ENCODE measurements around the gene RAB31. TPM values are rescaled to one million over a fixed set of nuclear protein-coding genes. Genes with fewer than 3 reads are reported as not detected.

Gene RAB31
- total RNA-seq, 3 donors from 2014 or later: 12.8 to 58.5 (median 27.4) TPM

DNA sequence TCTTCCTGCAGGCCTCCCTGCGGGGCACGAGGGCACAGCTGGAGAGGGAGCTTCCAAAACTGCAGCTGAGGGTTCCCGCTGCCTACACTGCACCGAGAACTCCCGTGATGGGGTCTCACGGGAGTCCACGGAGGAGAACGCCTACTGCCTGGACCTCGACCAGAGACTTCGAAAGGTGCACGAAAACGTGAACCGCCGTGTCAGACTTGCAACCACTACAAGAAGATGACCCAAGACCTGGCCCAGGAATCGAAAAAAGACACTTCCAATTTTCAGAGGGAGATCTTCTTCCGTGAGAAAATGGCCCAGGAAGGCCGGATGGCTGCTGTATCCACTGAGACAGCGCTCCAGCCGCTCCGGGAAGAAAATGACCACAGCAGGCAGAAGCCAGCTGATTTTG, 124.8 kb downstream of the RAB31 start:
- Histone ChIP-seq H3K4me3 (no peak overlapping the region), H3K9me3 (no peaks in the 10 kb centered on the region), H3K4me1 (ENCODE audit: low read depth) (no peaks in the 10 kb centered on the region), H3K36me3 (ENCODE audit: low read depth) (no peaks in the 10 kb centered on the region)
- DNase-seq: no peak
- ATAC-seq: no peak
- TF ChIP-seq, protein P1, sequence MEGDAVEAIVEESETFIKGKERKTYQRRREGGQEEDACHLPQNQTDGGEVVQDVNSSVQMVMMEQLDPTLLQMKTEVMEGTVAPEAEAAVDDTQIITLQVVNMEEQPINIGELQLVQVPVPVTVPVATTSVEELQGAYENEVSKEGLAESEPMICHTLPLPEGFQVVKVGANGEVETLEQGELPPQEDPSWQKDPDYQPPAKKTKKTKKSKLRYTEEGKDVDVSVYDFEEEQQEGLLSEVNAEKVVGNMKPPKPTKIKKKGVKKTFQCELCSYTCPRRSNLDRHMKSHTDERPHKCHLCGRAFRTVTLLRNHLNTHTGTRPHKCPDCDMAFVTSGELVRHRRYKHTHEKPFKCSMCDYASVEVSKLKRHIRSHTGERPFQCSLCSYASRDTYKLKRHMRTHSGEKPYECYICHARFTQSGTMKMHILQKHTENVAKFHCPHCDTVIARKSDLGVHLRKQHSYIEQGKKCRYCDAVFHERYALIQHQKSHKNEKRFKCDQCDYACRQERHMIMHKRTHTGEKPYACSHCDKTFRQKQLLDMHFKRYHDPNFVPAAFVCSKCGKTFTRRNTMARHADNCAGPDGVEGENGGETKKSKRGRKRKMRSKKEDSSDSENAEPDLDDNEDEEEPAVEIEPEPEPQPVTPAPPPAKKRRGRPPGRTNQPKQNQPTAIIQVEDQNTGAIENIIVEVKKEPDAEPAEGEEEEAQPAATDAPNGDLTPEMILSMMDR (IDR thresholded peaks at IDR 0.05): no peak
- intact Hi-C loops (cut with DNase I, micrococcal nuclease): no loop called here

DNA sequence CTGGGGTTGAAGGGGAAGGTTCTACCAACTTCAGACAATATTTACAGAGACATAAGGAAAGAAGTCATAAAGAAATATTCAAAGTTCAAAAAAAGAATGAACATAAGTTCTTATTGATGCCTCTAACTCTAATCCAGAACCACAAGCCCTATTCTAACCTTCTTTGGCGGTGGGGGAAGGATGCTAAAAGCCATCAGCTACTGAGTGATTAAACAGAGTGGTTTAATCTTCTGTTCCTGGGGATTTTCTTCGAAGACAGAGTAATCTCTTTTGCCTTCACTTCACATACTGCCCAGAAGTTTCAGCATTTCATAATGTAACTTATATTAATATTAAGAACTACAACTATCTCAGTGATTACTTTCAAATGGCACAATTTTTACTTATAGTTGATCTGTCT, 126.5 kb downstream of the RAB31 start:
- no peak for DNase-seq
- no peak overlapping the region for H3K4me3 ChIP-seq

DNA sequence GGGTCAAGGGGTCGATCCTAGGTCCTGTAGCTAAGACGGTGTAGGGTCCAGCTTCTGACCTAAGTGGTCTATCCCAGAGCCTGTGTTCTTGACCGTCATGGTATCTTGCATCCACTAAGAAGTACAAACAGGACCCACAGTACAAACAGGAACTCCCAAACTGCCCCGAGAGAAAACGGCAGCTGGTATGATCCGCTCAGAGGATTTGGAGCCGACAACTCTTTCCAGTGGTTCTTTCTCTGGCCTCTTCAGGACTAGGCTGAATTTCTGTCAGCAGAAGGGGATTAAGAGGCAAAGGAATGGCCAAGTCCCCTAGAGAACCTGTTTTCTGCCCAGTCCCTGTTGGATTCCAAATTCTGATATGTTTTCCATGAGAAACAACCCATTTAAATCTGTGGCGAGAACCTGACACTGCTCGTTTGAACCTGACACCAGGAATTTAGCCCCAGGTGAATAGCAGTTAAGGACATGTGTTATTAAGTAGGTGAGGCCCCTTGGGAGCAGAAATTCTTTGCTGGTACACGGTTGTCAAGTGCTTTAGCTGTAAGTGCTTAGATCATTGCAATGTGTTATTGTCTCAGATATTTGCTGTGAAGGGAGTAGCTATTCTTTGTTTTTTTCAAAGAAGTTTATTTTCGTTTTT, 127.1 kb downstream of the RAB31 start:
- DNase-seq (no peak), ATAC-seq (no peak)
- Histone ChIP-seq H3K36me3 (ENCODE audit: low read depth) (no peaks in the 10 kb centered on the region), H3K4me3 (no peak overlapping the region), H3K9me3 (no peaks in the 10 kb centered on the region), H3K4me1 (ENCODE audit: low read depth) (no peaks in the 10 kb centered on the region)
- intact Hi-C loops (cut with DNase I, micrococcal nuclease): no loop called here
- TF ChIP-seq, protein P1 (IDR thresholded peaks at IDR 0.05): no peak

More for the DNA sequence above, 126.5 kb downstream of the RAB31 start:
- TF ChIP-seq, protein P1 (IDR thresholded peaks at IDR 0.05): no peak
- Histone ChIP-seq H3K36me3 (ENCODE audit: low read depth) (no peaks in the 10 kb centered on the region), H3K4me1 (ENCODE audit: low read depth) (no peaks in the 10 kb centered on the region), H3K9me3 (no peaks in the 10 kb centered on the region)
- intact Hi-C loops (cut with DNase I, micrococcal nuclease): no loop called here
- no peak for ATAC-seq

DNA sequence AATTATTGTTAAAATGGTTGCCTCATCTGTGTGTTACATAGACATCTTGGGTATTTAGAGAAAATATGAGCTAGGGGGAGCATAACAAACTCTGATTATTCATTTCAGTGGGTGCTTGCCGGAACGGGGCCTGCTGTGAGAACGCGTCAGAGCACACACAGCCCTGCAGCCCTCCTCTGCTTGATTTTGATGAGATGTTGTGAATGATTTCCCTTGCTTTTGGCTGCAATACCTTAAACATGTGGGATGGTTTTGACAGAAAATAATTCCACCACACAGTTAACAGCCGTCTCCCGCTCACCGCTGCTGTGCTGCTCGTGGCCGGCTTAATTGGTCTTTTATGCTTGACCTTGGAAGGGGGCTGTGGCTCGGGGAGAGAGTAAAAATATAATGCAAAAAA, 127.7 kb downstream of the RAB31 start:
- TF ChIP-seq, protein P1 (IDR thresholded peaks at IDR 0.05): no peak
- H3K36me3 ChIP-seq (ENCODE audit: low read depth): no peaks in the 10 kb centered on the region
- intact Hi-C loops (cut with DNase I, micrococcal nuclease): no loop called here
- ATAC-seq (no peak), DNase-seq (no peak)
- no peak overlapping the region for H3K4me3 ChIP-seq
- no peaks in the 10 kb centered on the region for H3K4me1 ChIP-seq (ENCODE audit: low read depth)
- no peaks in the 10 kb centered on the region for H3K9me3 ChIP-seq

DNA sequence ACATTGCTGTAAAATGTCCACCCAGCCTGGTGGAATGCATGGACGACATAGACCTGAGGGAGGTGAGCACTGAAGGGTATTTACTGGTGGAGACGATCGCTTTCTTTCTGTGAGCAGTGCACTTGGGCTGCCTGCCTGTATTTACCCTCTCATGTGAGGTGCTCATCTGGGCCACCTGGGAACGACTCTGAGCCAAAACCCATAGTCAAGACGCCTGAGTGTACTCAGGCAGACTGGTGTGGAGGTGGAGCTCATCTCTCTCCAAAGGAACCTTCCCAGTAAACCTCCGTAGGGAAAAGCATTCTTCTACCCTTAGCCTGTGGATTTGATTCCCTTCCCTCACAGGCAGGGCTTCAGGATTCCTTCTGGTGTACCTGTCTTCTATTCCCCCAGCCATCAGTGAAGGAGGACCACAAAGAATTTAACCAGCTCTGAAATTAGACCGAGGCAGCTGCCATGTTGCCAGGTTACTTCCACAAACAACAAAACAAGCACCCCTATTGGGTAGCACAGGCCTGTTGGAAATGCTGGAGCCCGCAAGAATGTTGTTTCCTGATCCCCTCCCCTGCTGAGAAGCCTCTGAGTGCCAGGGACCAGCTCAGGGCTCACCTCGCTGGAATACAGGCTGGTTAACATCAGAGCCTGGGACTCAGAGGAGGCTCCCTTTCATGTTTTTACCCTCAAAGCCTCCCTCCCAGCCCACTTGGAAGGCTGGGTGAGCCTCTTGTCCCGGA, 130.2 kb downstream of the RAB31 start:
- H3K4me3 ChIP-seq: no peak overlapping the region
- H3K4me1 ChIP-seq (ENCODE audit: low read depth): no peaks in the 10 kb centered on the region

More for the DNA sequence above, 130.2 kb downstream of the RAB31 start:
- no peaks in the 10 kb centered on the region for H3K9me3 ChIP-seq
- TF ChIP-seq, protein P1 (IDR thresholded peaks at IDR 0.05): no peak
- DNase-seq (no peak), ATAC-seq (peak; percentile 41)
- no peaks in the 10 kb centered on the region for H3K36me3 ChIP-seq (ENCODE audit: low read depth)
- intact Hi-C loops (cut with DNase I, micrococcal nuclease): no loop called here

Measured in mucosa of descending colon (tissue), 3 donors.